ENCODE measurements around the gene TBCC.
"Not testable (repeated sequence)": the region's sequence is repeated elsewhere in the genome, so short reads cannot be mapped to it uniquely, and the experiment has no call there.

TBCC gene

DNA sequence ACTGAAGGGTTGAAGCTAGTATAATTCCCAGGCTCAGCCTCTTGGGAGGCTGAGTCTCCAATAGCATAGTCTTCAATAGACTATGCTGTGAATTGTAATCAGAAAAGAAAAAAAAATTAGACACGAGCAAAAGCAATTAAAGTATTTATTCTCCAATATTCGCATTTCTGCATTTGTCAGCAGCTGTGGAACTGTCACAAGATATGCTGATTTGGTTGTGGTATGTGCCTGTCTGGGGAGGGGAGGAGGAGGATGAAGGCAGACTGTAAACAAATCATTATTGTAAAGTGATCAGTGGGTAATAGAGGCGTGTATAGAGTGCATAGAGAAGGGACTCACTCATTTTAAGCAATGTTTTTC, 25.8 kb upstream of the TBCC start:
- peak in 2 of 5 experiments; percentile 31 to 87 for DNase-seq

DNA sequence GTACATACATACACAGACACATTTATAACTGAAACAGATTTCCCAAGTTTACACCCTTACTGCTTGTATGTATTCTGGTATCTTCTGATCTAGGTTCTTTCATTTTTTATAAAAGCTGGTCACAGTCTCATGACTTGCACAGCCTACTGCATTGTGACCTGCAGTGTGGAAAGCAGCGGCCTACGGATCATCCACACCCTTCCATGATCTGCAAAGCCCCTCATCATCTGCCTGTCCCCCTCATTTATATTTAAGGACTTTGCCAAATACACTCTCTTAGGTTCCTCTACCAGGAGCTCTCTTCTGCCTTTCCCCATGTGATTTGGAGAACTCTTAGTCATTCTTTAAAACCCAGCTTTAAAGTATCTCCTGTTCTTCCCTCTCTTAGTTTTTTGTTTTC, 23.9 kb upstream of the TBCC start:
- no peak for DNase-seq

DNA sequence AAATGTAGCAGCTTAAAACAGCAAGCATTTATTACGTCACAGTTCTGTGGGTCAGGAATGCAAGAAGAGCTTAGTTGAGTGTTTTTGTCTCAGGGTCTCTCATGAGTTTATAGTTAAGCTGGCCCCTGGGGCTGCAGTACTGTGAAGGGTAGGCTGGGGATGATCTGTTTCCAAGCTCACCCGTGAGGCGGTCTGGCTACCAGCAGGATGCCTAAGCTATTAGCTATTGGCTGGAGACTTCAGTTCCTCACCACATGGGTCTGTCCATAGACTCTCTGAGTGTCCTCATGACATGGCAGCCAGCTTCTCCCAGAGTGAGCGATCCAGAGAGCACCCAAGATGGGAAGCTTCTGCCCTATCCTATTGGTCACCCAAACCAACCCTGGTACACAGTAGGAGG, 23.1 kb upstream of the TBCC start:
- DNase-seq = no peak

- no peak for DNase-seq
Measured at GRCh38 chr6:42766163-42766670, 20.3 kb upstream of the TBCC start.

DNA sequence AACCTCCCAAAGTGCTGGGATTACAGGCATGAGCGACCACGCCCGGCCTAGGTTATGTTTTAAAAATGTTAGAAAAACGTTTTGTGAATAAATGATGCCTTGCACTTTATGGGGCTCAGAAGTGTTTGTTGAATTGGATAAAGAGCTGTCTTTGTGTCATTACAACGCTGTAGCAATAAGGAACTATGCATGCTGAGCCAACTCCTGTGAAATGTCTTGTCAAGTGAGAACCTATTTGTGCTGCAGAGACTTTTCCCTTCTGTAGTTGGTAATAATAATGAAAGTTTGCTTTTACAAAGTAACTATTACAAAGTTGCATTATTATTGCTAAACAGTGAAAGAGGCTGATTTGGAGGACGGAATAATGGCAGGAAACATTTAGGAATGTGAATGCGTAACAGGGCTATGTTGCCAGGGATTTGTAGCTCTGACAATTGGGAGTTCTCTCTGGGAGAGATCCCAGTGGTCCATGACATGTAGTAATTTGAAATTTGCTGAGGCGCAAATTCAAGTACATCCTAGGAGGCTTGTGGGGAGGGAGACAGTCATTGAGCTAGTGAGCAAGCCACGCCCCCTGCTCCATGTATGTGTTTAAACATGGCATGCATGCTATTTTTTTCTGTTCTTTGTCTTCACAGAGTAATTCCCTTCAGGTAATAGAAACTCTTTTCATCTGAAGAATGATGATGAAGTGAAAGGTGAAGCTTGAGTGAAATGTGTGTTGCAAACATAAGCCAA, 19.2 kb upstream of the TBCC start:
- no peak for DNase-seq

DNA sequence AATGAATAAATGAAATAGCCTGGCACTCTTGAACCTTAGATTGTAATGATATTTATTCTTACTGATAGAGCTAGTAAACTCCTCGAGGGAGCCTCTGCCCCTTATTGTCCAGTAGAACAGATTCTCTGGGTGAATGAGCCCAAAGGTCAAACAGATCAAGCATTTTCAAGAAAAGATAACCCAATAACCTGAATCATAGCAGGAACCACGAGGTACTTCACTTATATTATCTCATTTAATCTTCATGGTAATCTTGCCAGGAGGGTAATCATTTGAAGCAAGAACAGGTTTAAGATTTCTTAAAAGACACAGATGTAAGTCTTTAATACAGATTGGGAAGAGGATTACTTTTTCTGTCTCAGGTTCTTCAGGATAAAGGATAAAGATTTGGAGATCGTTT, 17.0 kb upstream of the TBCC start:
- no peak for DNase-seq

- DNase-seq = no peak
Measured at GRCh38 chr6:42762426-42762859, 16.5 kb upstream of the TBCC start.

- DNase-seq = no peak
Measured at GRCh38 chr6:42761287-42762067, 15.6 kb upstream of the TBCC start.

GRCh38 chr6:42758756-42759430, 13.0 kb upstream of the TBCC start:
- no peak for DNase-seq

GRCh38 chr6:42756722-42757121, 10.8 kb upstream of the TBCC start:
- no peak for DNase-seq

DNA sequence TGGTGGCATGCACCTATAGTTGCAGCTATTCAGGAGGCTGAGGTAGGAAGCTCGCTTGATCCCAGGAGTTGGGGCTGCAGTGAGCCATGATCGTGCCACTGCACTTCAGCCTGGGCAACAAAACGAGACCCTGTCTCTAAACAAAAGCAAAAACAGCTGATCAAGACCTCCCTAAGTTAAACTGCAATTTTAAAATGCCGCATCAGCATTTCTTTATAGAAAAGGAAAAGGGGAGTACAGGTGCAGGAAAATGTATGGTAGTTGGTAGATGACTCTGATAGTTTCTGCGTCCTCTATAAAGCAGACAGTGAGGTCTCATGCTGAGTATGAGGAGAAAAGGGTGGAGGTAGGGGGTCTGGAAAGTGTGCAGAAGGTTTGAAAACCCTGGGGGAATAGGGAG, 8.9 kb upstream of the TBCC start:
- DNase-seq = no peak

GRCh38 chr6:42751055-42751454, 5.2 kb upstream of the TBCC start:
- no peak for DNase-seq

DNA sequence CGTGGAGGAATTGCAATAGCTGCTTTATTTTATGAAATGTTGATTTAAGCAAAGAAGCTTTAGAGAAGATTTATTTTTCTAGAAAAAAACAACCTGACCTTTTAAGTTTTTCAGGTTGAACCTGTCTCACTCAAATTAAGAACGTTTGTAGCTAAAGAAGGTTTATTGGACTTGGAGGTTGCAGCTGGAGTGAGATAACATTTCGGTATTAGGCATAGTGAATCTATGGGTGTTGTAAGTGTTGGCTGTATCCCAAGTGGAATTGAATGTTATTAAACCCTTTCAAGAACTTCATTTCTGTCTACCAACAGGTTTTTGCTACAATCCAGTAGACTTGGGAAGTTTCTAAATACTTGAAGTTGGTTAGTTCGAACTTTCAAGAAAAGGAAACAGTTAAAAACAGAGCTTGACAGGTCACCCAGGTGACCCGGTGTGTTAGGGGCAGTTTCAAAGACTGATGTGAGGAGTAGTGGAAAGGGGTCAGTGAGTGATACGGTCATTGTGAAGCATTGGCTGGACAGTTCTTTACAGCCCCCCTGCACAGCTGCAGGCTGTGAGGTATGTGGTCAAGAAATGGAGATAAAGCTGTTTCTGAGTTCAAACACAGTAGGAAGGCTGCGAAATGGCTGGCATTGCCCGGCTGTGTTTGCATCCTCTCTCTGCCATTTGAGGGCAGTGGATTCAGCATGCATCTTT, 2.4 kb upstream of the TBCC start:
- no peak for DNase-seq

GRCh38 chr6:42746463-42747391, 824 bp upstream of the TBCC start:
- DNase-seq = peak; percentile 52 to 95 (median 72)

GRCh38 chr6:42745083-42745639, 742 bp downstream of the TBCC start:
- peak in 3 of 5 experiments; percentile 9 to 54 (median 14) for DNase-seq

DNA sequence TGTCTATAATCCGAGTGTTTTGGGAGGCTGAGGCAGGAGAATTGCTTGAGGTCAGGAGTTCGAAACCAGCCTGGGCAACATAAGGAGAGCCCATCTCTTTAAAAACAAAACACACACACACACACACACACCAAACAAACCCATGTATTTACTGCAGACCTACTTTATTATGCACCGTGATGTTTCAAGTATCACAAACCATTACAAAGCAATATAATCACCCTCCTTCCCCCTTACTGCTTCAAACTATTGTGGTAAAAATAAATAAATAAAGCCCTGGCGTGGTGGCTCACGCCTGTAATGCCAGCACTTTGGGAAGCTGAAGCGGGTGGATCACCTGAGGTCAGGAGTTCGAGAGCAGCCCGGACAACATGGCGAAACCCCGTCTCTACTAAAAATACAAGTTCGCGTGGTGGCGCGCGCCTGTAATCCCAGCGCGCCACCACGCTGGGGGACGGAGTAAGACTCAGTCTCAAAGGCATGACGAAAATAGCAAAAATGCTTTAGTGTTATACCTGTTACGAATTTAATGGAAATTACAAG, 1.5 kb downstream of the TBCC start:
- DNase-seq = no peak

- DNase-seq = no peak
Measured at GRCh38 chr6:42742116-42742894, 3.6 kb downstream of the TBCC start.

DNA sequence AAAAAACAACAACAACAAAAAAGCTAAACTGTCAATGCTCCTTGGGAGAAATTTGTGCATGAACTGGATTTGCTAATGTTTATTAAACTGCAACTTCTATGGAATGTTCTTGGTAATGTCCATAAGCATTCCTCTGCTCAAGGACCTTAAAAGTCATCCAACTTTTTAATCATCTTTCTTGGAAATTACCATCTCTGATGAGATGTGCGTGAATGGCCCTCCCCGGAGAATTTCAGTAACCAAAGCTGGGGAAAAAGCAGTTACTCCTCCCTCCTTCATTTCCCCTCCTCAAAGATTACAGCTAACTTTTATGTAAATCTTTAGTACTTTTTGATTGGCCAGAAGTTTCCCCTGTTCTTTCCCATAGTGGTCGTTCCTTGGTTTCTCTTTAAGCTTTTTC, 5.2 kb downstream of the TBCC start:
- DNase-seq = no peak

- no peak for DNase-seq
Measured at GRCh38 chr6:42735976-42736375, 9.9 kb downstream of the TBCC start.

- not testable (repeated sequence) for DNase-seq
Measured at GRCh38 chr6:42733867-42734481, 11.9 kb downstream of the TBCC start.
